HG02981 (cell line): ENCODE results near the gene KYAT1.
A peak's percentile ranks its signal among the peaks of the same experiment; 100 is the strongest.
"Not testable (repeated sequence)": the region's sequence is repeated elsewhere in the genome, so short reads cannot be mapped to it uniquely, and the experiment has no call there.

ENCODE experiments used
- ATAC-seq: cut with Tn5 transposase; IDR thresholded peaks from one replicate; pipeline ENCODE4 v1.9.1; 2021; ENCODE audit warnings: mild to moderate bottlenecking, moderate library complexity; ENCODE audit not compliant: unreplicated experiment

KYAT1 gene

GRCh38 chr9:128843171-128843570 is 38.6 kb downstream of the KYAT1 start:
- not testable (repeated sequence) for ATAC-seq

GRCh38 chr9:128841694-128842492 is 39.9 kb downstream of the KYAT1 start:
- no peak for ATAC-seq

GRCh38 chr9:128840524-128840923 is 41.2 kb downstream of the KYAT1 start:
- no peak for ATAC-seq

DNA sequence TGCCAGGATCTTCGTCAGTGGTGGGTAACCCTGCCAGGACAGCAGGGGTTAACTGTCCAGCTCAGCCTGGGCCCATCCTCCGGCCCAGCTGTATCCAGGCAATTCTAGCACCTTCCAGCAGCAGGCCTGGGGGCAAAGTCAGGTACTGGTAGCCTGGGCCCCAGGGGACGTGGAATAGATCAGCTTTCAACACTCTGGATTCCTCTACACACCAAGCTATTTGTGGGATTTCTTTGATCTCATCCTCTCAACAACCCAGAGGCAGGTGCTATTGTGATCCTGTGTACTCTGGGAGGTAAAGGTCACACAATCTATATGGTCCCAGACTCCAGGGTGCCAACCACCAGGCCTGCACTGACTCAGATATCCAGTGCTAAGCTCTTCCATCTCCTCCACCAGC is 43.4 kb downstream of the KYAT1 start:
- no peak for ATAC-seq

GRCh38 chr9:128836509-128837145 is 45.1 kb downstream of the KYAT1 start:
- ATAC-seq = no peak

DNA sequence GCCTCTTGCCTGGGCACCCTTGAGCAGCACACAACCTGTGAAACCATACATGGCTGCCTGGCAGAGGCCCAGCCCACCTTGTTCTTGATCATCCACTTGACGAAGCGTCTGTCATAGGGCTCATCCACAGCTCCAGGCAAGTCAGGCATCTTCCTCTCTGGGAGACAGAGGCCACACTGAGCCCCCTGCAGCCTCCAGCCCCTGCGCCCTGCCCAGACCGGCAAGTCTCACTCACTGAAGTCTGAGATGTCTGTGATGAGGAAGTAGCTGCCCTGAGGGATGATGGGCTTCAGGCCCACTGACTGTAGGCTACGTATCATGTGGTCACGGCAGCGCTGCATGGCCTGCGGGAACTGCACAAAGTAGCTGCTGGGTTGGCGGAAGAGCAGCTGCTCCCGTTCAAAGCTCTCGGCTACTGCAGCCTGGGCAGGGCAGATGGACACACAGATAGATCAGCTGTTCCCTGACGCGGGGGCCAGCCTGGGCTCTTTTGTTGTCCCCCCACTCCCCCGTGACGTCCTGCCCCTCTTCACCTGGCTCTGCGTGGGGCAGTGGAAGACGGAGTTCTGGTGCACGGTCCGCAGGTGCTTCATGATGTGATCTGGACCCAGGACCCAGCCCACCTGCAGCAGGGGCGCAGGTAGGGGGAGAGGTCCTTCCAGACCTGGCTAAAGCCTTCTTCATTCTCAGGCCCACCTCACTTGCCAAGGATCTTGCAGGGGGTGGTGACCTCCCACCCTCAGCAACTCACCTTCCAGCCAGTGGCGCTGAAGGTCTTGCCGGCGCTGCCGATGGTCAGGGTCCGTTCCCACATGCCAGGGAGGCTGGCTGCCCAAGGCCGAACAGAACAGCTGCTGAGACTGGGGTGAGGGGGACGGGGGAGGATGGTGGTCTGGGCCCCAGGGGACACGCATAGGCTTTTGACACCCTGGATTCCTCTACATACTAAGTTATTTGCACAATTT is 46.2 kb downstream of the KYAT1 start:
- ATAC-seq = no peak

DNA sequence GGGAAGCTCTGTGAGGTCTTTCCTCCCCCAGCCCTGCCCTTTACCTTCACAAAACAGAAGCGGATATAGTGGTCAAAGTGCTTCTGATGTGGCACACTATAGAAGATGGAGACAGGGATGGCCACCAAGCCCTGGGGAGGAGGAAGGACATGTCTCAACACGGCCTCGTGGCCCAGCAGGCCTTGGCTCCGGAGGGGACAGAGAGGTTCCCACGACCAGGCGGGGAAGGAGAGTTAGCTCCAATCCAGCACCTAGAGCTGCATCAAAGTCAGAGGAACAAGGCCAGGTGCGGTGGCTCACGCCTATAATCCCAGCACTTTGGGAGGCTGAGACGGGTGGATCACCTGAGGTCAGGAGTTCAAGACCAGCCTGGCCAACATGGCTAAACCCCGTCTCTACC is 48.1 kb downstream of the KYAT1 start:
- ATAC-seq = no peak

DNA sequence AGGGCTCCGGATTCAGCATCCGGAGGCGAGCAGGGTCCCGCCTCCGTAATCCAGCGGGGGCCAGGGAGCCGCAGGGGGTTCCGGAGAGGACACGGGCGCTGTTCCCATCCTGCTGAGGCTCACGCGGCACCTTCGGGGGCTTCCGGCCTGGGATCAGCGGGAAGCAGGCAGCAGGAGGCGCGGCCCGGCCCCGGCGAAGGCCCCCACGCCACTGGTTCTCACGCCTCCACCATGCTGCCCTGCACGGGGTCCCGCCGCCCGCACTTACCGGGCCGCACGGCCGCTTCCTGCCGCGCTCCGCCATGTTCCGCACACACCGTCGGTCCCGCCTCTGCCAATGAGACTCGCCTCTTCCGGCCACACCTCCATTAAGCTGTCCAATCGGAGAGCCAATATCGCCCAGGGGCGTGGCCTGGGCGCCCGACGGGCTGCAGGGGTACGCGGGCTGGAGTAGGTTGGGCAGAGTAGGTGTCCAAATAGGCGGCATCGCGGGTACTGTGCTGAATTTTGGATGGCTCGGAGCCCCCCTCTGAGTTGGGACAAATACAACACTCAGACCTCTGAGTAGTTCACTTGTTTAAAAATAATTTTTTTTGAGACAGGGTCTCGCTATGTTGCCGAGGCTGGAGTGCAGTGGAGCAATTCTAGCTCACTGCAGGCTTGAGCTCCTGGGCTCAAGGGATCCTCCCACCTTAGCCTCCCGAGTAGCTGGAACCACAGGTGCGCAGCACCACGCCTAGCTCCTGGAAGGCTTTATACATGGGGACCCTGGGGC is 52.1 kb downstream of the KYAT1 start, which contains the start of gene SPOUT1:
Gene SPOUT1, minus strand, starts transcription at position 318 of the 775 bp plus-strand sequence. Its CDS starts 14 bp downstream, at position 304.
- ATAC-seq = peak; percentile 97

DNA sequence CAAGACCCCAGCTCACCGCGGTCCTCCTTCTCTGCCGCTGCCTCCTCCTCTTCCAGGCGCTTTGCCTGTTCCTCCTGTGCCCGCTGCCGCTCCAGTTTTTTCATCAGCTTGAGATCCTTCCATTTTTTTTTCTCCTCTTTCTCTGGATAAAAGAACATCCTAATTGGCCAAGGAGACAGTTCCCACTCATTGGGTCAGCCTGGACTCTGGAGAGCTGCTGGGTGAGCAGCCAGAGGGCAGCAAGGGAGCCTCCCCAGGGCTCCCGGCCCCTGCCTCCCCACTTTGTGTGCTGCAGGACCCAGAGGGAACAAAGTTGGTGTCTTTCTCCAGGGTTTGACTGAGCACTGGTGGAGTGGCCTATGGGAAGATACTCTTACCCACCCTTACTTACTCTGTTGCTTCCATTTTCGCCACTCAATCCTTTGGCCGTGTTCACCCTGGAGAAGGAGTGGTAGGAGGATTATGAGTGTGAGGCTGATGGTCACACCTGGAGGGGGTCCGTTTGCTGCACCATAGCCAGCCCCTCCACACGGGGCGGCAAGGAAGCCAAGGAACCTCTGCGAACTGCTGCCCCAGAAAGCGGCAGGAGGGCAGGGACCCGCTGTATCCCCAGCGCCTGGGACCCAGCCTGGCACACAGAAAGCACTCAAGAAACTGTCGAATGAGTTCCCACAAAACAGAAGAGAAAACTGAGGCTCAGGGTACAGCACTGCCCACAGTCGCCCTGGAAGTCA is 52.9 kb downstream of the KYAT1 start:
- ATAC-seq = peak; percentile 14

DNA sequence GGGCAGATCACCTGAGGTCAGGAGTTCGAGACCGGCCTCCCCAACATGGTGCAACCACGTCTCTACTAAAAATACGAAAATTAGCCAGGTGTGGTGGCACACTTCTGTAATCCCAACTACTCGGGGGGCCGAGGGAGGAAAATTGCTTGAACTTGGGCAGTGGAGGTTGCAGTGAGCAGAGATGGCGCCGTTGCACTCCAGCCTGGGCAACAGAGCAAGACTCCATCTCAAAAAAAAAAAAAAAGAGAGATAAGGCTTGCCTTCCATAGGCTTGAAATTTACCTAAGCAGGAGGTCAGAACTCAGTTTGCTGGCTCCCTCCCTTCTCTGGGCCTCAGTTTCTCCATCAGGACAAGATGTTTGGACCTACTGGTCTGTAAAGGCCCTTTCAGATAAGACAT is 53.5 kb downstream of the KYAT1 start:
- no peak for ATAC-seq

- ATAC-seq = no peak
Measured at GRCh38 chr9:128825923-128826700, 55.6 kb downstream of the KYAT1 start.

- ATAC-seq = no peak
Measured at GRCh38 chr9:128824911-128825310, 56.8 kb downstream of the KYAT1 start.

- ATAC-seq = no peak
Measured at GRCh38 chr9:128823903-128824406, 57.8 kb downstream of the KYAT1 start.

DNA sequence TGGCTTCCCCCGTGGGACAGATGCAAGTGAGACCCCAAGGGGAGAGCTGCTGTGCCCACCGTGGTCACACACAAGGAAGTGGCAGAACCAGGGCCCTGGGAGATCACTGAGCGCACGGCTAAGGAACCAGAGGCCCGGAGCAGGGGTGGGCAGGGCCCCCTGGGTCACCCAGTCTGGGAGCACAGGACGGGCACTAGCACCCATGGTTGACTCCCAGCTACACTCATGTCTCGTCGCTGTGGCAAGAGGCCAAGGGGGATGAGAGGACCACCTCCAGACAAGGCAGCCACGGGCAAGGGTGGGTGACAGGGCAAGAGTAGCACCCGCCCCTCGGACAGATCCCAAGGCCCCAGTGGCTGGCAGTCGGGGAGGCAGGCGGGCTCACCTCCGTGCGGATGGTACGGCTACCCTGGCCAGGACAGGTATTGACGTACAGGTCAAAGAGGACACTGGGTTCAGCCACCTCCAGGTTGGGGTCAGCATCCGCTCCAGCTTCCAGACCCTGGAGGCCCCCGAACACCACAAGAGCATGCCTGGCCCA is 58.3 kb downstream of the KYAT1 start:
- no peak for ATAC-seq

- ATAC-seq = no peak
Measured at GRCh38 chr9:128822407-128823042, 59.2 kb downstream of the KYAT1 start.

GRCh38 chr9:128821584-128822406 is 60.0 kb downstream of the KYAT1 start:
- ATAC-seq = no peak
